Upper lobe of left lung (tissue), 4 donors: ENCODE measurements around the gene ADAMTS3.

Experiments used
- EP300 ChIP-seq, 4 donors: sonication (generic); formaldehyde crosslinking; IDR thresholded peaks; one replicate each; pipeline ENCODE4 v1.5.1; 2017; ENCODE audit warnings: antibody characterized with exemption in 4 of 4, control low read depth in 2 of 4
- POLR2A ChIP-seq, 4 donors: fragments of 450-650 bp; IDR thresholded peaks; one replicate each; pipeline ENCODE4 v1.5.1; 2016 to 2017; ENCODE audit warnings: antibody characterized with exemption in 4 of 4, mild to moderate bottlenecking in 2 of 4
- POLR2AphosphoS5 ChIP-seq, 2 donors: sonication (generic); formaldehyde crosslinking; IDR thresholded peaks; one replicate each; pipeline ENCODE4 v1.5.1; 2017; ENCODE audit warnings: antibody characterized with exemption in 2 of 2
- TF ChIP-seq, protein P1 (sequence below), 6 experiments: fragments of 450-650 bp in 4 of 6; fragments of 200-600 bp in 2 of 6; sonication (generic) in 2 of 6; IDR thresholded peaks; one replicate each; pipeline ENCODE4 v1.5.1; 2016 to 2019; ENCODE audit warnings: antibody characterized with exemption in 6 of 6

DNA sequence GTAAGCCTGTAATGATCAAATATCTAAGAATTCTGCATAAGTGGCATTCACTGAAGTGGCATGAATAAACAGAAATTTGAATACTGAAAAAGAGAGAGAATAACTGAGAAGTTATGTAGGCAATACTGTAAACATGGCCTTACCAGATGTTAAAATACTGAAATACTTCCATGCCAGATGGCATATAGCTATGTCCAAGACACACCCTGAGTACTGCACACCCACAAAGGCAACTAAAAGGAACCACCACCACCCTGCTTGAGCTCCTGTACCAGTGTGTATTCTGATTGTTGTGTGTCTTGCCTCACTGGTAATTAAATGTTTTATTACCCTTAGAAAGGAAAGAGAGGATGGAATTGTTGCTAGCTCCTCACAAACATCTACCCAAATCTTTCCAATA is 192.1 kb downstream of the ADAMTS3 start:
- no peak for TF ChIP-seq EP300 (IDR thresholded peaks at IDR 0.05)
- TF ChIP-seq, protein P1, sequence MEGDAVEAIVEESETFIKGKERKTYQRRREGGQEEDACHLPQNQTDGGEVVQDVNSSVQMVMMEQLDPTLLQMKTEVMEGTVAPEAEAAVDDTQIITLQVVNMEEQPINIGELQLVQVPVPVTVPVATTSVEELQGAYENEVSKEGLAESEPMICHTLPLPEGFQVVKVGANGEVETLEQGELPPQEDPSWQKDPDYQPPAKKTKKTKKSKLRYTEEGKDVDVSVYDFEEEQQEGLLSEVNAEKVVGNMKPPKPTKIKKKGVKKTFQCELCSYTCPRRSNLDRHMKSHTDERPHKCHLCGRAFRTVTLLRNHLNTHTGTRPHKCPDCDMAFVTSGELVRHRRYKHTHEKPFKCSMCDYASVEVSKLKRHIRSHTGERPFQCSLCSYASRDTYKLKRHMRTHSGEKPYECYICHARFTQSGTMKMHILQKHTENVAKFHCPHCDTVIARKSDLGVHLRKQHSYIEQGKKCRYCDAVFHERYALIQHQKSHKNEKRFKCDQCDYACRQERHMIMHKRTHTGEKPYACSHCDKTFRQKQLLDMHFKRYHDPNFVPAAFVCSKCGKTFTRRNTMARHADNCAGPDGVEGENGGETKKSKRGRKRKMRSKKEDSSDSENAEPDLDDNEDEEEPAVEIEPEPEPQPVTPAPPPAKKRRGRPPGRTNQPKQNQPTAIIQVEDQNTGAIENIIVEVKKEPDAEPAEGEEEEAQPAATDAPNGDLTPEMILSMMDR (IDR thresholded peaks at IDR 0.05): no peak
- no peak for TF ChIP-seq POLR2A (IDR thresholded peaks at IDR 0.05)
- TF ChIP-seq POLR2AphosphoS5 (IDR thresholded peaks at IDR 0.05): no peak
